ENCODE results near the gene ZBTB2. TPM values are rescaled to one million over a fixed set of nuclear protein-coding genes. Genes with fewer than 3 reads are reported as not detected.

ZBTB2 gene
- total RNA-seq, 1 donor from 2014 or later: 11.6 TPM

GRCh38 chr6:151393410-151393809 lies 2.1 kb upstream of the ZBTB2 start:
- DNase-seq (ENCODE audit: low spot score): no peak
- Mint-ChIP-seq H3K9me3 (ENCODE audit: unreplicated experiment) (no peaks in the 10 kb centered on the region), H3K27me3 (ENCODE audit: unreplicated experiment) (peaks cover 21% of the 10 kb centered on the region), H3K36me3 (ENCODE audit: low read depth, unreplicated experiment) (peaks cover 21% of the 10 kb centered on the region), H3K4me3 (ENCODE audit: unreplicated experiment) (peak overlapping the region; percentile 94), H3K4me1 (ENCODE audit: unreplicated experiment) (peaks cover 30% of the 10 kb centered on the region), H3K27ac (ENCODE audit: unreplicated experiment) (no peak overlapping the region)
- TF ChIP-seq CTCF (IDR thresholded peaks at IDR 0.05; ENCODE audit: unreplicated experiment): no peak

- Mint-ChIP-seq H3K27me3 (ENCODE audit: unreplicated experiment) (peaks cover 21% of the 10 kb centered on the region), H3K27ac (ENCODE audit: unreplicated experiment) (peak overlapping the region; percentile 85), H3K36me3 (ENCODE audit: low read depth, unreplicated experiment) (peaks cover 16% of the 10 kb centered on the region), H3K4me3 (ENCODE audit: unreplicated experiment) (peak overlapping the region; percentile 94), H3K9me3 (ENCODE audit: unreplicated experiment) (no peaks in the 10 kb centered on the region), H3K4me1 (ENCODE audit: unreplicated experiment) (peaks cover 30% of the 10 kb centered on the region)
- no peak for TF ChIP-seq CTCF (IDR thresholded peaks at IDR 0.05; ENCODE audit: unreplicated experiment)
- DNase-seq (ENCODE audit: low spot score): no peak
Observed at GRCh38 chr6:151392427-151392826, 1.1 kb upstream of the ZBTB2 start.

DNA sequence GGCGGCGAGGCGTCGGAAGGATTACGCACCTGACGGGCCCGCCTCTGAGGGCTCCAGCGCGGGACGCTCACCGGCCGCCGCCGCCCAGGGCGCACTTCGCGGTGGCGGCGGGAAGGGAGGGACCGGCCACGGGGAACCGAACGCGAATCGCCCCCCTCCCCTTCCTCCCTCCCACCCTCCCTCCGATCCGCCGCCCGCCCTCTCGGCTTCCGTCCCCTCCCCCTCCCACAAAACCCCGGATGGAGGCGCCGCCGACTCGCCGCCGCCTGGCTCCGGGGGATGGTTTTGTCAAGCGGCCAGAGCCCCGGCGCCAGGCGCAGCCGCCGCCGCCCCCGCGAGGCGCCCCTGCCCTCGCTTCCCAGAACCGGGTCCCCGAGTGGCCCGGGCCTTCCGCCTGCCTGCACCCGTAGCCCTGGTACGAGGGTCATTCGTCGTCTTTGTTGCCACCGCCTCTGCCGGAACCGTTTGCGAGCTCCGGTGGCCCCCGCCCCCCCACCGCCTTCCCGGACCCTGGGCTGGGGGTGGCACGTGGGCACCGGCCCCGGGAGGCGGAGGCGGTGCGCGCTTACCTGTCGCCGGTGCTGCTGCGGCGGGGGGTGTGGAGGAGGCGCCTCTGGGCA lies 398 bp downstream of the ZBTB2 start:
- no peaks in the 10 kb centered on the region for H3K9me3 Mint-ChIP-seq (ENCODE audit: unreplicated experiment)
- H3K27me3 Mint-ChIP-seq (ENCODE audit: unreplicated experiment): peaks cover 19% of the 10 kb centered on the region
- H3K27ac Mint-ChIP-seq (ENCODE audit: unreplicated experiment): no peak overlapping the region
- DNase-seq (ENCODE audit: low spot score): peak; percentile 79
- no peak overlapping the region for H3K4me3 Mint-ChIP-seq (ENCODE audit: unreplicated experiment)
- H3K4me1 Mint-ChIP-seq (ENCODE audit: unreplicated experiment): peaks cover 30% of the 10 kb centered on the region
- no peak for TF ChIP-seq CTCF (IDR thresholded peaks at IDR 0.05; ENCODE audit: unreplicated experiment)
- H3K36me3 Mint-ChIP-seq (ENCODE audit: low read depth, unreplicated experiment): peaks cover 13% of the 10 kb centered on the region

- DNase-seq (ENCODE audit: low spot score): peak; percentile 98
- H3K4me1 Mint-ChIP-seq (ENCODE audit: unreplicated experiment): peaks cover 29% of the 10 kb centered on the region
- H3K36me3 Mint-ChIP-seq (ENCODE audit: low read depth, unreplicated experiment): peaks cover 13% of the 10 kb centered on the region
- no peak overlapping the region for H3K27ac Mint-ChIP-seq (ENCODE audit: unreplicated experiment)
- peaks cover 17% of the 10 kb centered on the region for H3K27me3 Mint-ChIP-seq (ENCODE audit: unreplicated experiment)
- no peak for TF ChIP-seq CTCF (IDR thresholded peaks at IDR 0.05; ENCODE audit: unreplicated experiment)
- no peaks in the 10 kb centered on the region for H3K9me3 Mint-ChIP-seq (ENCODE audit: unreplicated experiment)
- peak overlapping the region; percentile 56 for H3K4me3 Mint-ChIP-seq (ENCODE audit: unreplicated experiment)
Observed at GRCh38 chr6:151390276-151390850, 996 bp downstream of the ZBTB2 start.

DNA sequence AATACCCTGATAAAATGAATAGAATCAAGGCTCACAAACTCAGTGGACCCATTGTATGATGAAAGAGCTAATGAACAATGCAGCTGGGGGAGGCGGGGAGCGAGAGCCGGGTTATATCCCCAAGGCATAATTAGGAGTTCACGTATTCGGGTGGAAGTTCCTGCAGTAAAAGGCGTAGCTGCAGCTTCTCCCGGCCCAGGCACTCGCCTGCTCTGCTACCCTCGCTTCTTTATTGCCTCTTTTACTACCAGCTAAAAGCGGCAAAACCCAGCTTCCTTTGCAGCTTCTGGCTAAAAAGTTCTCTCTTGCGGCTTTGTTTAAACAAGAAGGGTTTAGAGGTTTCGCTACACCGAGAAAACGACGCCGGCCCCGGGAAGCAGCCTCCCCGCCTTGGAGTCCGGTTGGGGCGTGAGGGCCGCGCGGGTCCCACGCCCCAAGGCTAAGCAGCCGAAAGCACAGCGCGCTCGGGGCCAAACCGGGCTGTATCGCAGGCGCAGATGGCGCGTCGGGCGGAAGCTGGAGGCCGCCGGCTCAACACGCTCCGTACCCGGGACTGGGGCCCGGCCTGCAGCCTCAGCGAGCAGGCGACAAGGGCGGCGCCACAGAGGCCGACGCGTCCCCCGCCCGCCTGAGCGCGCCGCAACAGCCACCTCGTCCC lies 1.6 kb downstream of the ZBTB2 start:
- Mint-ChIP-seq H3K27me3 (ENCODE audit: unreplicated experiment) (peaks cover 16% of the 10 kb centered on the region), H3K9me3 (ENCODE audit: unreplicated experiment) (no peaks in the 10 kb centered on the region), H3K4me1 (ENCODE audit: unreplicated experiment) (peaks cover 27% of the 10 kb centered on the region), H3K27ac (ENCODE audit: unreplicated experiment) (peak overlapping the region; percentile 96), H3K36me3 (ENCODE audit: low read depth, unreplicated experiment) (peaks cover 13% of the 10 kb centered on the region), H3K4me3 (ENCODE audit: unreplicated experiment) (peak overlapping the region; percentile 95)
- no peak for DNase-seq (ENCODE audit: low spot score)
- TF ChIP-seq CTCF (IDR thresholded peaks at IDR 0.05; ENCODE audit: unreplicated experiment): no peak

Data from endothelial cell (in vitro differentiated cells).